Epithelial cell of alveolus of lung (primary cell): Measurements from ENCODE around the gene PRDM1. TPM values are rescaled to one million over a fixed set of nuclear protein-coding genes. Genes with fewer than 3 reads are reported as not detected.

Source experiments
- total RNA-seq: library from RNA; depleted of rRNA; stranded (reverse); fragments of >200 nt; gene quantifications from 2 replicates; pipeline ENCODE4 v1.2.1, GENCODE V29; 2015

The PRDM1 gene
- total RNA-seq: 1.8 and 4.3 TPM in 2 replicates

DNA sequence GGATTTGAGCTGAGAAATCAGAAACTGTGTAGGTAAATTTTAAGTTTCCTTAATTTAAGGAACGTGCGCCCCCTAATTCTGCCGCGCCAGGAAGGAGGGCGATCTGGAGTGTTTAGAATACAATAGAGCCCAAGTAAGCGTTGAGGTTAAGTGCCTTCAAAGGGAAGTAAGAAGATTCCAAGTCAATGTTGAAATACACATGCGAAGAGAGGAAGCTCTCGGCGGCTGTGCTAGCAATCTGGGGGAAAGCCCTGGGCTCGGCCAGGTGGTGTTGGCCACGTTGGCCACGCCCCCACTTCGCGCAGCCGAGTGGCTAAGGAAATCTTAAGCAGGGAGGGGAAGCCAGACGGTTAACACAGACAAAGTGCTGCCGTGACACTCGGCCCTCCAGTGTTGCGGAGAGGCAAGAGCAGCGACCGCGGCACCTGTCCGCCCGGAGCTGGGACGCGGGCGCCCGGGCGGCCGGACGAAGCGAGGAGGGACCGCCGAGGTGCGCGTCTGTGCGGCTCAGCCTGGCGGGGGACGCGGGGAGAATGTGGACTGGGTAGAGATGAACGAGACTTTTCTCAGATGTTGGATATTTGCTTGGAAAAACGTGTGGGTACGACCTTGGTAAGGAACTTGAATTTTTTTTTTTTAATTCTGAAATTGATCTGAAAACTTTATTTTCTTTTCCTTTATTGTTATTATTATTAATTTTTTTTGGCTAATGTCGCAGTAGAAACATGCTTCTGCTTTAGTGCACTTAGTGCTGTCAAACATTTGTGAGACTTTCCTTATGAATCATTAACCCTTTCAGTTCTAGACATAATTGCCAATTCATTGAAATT, at the start of gene PRDM1:
Gene PRDM1, plus strand, starts transcription at position 353 of the 830 bp plus-strand sequence. Its CDS starts 218 bp downstream, at position 571.

Other genes with a start within 250 kb of the PRDM1 start
- gene ATG5, start 239.4 kb downstream of the PRDM1 start, total RNA-seq: 16.5 and 20.6 TPM in 2 replicates